Skeletal muscle cell (primary cell): ENCODE data around the gene SIK2.
"Not testable (repeated sequence)": the region's sequence is repeated elsewhere in the genome, so short reads cannot be mapped to it uniquely, and the experiment has no call there.

Source experiments
- DNase-seq: peaks from one replicate; pipeline ENCODE4 v3.0.0-alpha.2; 2010; ENCODE audit warnings: low read depth
- H3K4me3 ChIP-seq: 2 replicates; pipeline ENCODE4 v1.5.1; 2011; ENCODE audit warnings: low read depth, mild to moderate bottlenecking, control low read depth, low read length, moderate library complexity

SIK2 gene

GRCh38 chr11:111645657-111646316, 43.5 kb downstream of the SIK2 start:
- DNase-seq, result no peak
- H3K4me3 ChIP-seq, result no peak overlapping the region

- not testable (repeated sequence) for H3K4me3 ChIP-seq, DNase-seq
Observed at GRCh38 chr11:111651336-111651735, 49.1 kb downstream of the SIK2 start.

- no peak for DNase-seq
Observed at GRCh38 chr11:111652184-111652583, 49.9 kb downstream of the SIK2 start.

GRCh38 chr11:111654601-111655000, 52.4 kb downstream of the SIK2 start:
- no peak for DNase-seq
- no peak overlapping the region for H3K4me3 ChIP-seq

More at GRCh38 chr11:111652184-111652583, 49.9 kb downstream of the SIK2 start:
- no peak overlapping the region for H3K4me3 ChIP-seq

GRCh38 chr11:111655924-111656323, 53.7 kb downstream of the SIK2 start:
- H3K4me3 ChIP-seq, result no peak overlapping the region
- DNase-seq, result no peak

GRCh38 chr11:111657905-111658304, 55.7 kb downstream of the SIK2 start:
- not testable (repeated sequence) for H3K4me3 ChIP-seq, DNase-seq

GRCh38 chr11:111658493-111658892, 56.2 kb downstream of the SIK2 start:
- not testable (repeated sequence) for DNase-seq, H3K4me3 ChIP-seq

GRCh38 chr11:111659201-111660115, 57.2 kb downstream of the SIK2 start:
- DNase-seq, result peak; percentile 17
- no peak overlapping the region for H3K4me3 ChIP-seq

GRCh38 chr11:111660822-111661221, 58.6 kb downstream of the SIK2 start:
- no peak overlapping the region for H3K4me3 ChIP-seq
- no peak for DNase-seq

GRCh38 chr11:111663820-111664219, 61.6 kb downstream of the SIK2 start:
- DNase-seq, result peak; percentile 8
- no peak overlapping the region for H3K4me3 ChIP-seq

- peak; percentile 24 for DNase-seq
- H3K4me3 ChIP-seq, result no peak overlapping the region
Observed at GRCh38 chr11:111665777-111666176, 63.5 kb downstream of the SIK2 start.

GRCh38 chr11:111668980-111669379, 66.7 kb downstream of the SIK2 start:
- no peak for DNase-seq
- no peak overlapping the region for H3K4me3 ChIP-seq

- no peak overlapping the region for H3K4me3 ChIP-seq
- no peak for DNase-seq
Observed at GRCh38 chr11:111671383-111671782, 69.1 kb downstream of the SIK2 start.

GRCh38 chr11:111672949-111673348, 70.7 kb downstream of the SIK2 start:
- H3K4me3 ChIP-seq, result no peak overlapping the region
- no peak for DNase-seq

GRCh38 chr11:111674941-111675340, 72.7 kb downstream of the SIK2 start:
- no peak overlapping the region for H3K4me3 ChIP-seq
- DNase-seq, result no peak

GRCh38 chr11:111675891-111676290, 73.6 kb downstream of the SIK2 start:
- DNase-seq, result no peak

GRCh38 chr11:111676878-111677585, 74.8 kb downstream of the SIK2 start:
- no peak overlapping the region for H3K4me3 ChIP-seq
- no peak for DNase-seq

More at GRCh38 chr11:111675891-111676290, 73.6 kb downstream of the SIK2 start:
- H3K4me3 ChIP-seq, result no peak overlapping the region

- H3K4me3 ChIP-seq, result no peak overlapping the region
- DNase-seq, result no peak
Observed at GRCh38 chr11:111680486-111681175, 78.4 kb downstream of the SIK2 start.

- no peak overlapping the region for H3K4me3 ChIP-seq
- no peak for DNase-seq
Observed at GRCh38 chr11:111683806-111684205, 81.6 kb downstream of the SIK2 start.
